GM21717 (cell line): ENCODE results near the gene LCOR.
"Not testable (repeated sequence)": the region's sequence is repeated elsewhere in the genome, so short reads cannot be mapped to it uniquely, and the experiment has no call there.

ENCODE experiments used
- ATAC-seq: cut with Tn5 transposase; IDR thresholded peaks from one replicate; pipeline ENCODE4 v1.9.1; 2021; ENCODE audit warnings: mild to moderate bottlenecking, moderate library complexity; ENCODE audit not compliant: unreplicated experiment

LCOR gene

DNA sequence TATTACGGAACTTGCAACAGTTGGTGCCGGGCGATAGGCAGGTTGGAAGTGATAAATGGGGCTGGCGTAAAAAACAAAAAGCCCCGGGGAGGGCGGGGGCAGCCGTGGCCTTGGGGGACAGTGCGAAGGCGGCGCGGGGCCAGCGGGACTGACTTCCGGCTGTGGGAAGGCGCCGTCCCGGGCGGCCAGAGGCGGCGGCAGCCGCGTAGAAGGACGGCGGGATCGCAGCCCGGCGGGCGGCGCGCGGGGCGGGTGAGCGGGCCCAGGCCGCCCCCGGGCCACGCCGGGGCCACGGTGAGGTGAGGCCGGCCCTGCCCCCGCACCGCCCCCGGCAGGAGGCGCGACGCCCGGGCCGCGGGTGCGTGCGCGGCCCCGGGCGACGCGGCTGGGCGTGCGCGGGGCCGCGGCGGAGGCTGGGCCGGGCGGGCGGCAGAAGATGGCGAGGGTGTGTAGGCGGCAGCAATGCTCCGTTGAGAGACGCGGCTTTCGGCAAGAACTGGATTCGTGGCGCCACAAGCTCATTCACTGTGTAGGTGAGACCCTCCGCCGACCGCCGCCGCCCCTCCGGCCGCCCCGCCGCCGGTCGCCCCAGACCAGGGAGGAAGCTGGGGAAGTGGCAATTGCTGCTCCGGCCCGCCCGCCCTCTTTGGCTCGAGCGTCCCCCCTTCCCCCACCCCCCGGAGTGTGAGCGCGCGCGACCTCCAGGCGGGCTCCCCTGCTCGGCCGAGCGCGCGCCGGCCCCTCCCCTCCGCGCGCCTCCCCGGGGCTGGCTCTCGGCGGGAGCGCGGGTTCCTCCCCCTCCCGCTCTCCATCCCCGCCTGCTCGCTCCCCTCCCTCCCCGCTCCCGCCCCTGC, at the start of gene LCOR:
Gene LCOR, plus strand, starts transcription at position 432 of the 854 bp plus-strand sequence. CDS start 116,760 bp downstream, outside the sequence.
- ATAC-seq: peak; percentile 64

DNA sequence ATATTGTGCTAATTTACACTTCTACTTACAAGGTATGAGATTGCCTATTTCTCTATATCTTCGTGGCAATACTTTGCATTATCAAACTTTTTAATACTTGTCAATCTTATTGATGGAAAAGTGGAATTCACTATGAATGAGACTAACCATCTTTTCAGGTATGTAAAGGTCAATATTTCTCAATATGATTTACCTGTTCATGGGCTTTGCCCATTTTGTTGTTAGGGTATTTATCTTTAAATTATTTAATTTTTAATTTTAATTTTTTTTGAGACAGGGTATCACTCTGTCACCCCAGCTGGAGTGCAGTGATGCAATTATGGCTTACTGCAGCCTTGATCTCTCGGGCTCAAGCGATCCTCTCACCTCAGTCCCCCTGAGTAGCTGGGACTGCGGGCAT, 47.8 kb upstream of the LCOR start:
- no peak for ATAC-seq

DNA sequence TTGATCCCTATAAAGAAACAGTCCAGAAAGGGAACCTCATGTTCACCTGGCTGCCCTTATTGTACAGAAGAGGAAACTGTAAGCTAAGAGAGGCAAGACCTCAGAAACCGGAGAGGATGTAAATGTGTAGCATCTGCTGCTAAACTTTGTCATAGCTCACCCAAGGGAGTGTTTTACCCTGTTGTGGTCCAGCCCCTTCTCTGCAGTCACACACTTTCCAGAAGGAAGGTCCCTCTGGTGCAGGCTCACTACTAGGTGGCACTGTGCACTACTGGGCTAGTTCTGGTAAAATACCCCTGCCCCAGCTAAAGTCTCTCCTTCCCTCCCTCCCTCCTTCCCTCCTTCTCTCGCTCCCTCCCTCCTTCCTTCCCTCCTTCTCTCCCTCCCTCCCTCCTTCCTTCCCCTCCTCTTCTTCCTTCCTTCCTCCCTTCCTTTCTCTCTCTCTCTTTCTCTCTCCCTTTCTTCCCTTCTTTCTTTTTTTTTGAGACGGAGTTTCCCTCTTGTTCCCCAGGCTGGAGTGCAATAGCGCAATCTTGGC, 42.5 kb upstream of the LCOR start:
- peak; percentile 94 for ATAC-seq

DNA sequence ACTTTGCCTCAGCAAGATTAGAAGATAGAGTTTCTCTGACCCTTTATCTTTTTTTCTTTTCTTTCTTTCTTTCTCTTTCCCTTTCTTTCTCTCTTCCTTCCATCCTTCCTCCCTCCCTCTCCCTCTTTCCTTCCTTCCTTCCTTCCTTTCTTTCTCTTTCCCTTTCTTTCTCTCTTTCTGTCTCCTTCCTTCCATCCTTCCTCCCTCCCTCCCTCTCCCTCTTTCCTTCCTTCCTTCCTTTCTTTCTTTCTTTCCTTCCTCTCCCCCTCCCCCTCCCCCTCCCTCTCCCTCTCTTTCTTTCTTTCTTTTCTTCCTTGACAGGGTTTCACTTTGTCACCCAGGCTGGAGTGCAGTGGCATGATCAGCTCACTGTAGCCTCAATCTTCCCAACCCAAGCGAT, 40.2 kb upstream of the LCOR start:
- ATAC-seq: no peak

DNA sequence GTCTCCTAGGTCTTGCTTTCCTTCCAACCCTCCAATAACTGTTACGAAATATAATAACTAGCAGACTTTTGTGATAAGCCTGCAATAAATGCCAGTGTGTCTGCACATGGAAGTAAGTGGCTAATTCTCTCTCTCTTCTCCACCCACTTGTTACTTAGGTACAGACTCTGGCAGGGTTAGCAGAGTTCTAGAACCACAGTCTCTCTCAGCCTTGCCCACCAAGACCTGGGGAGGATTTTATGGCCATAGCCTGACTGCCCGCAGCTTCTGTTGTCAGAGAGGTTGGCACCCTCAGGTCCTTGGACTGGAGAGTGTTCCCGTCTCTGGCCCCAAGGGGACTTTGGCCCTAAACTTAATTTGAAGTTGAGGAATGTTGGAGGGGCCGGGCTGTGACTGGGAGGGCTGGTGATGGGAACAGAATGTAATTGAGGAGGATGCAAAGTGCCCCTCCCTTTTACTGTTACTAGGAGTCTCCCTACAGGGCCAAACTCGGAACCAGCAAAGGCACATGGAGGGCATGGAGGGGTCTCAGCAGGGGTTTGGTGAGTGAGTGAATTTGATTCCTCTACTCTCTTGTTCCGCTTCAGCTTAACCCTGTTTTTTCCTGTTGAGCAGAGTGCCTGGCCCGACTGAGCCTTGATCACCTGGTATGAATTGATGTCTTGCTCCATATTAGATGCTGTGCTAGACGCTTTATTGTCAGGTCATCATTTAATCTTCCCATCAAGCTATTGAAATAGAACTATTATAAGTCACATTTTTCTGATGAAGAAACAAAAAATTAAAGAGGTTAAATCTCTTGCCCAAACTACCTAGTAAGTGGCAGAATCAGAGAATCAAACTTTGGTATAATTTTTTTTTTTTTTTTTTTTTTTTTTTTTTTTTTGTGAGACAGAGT, 37.0 kb upstream of the LCOR start:
- no peak for ATAC-seq

DNA sequence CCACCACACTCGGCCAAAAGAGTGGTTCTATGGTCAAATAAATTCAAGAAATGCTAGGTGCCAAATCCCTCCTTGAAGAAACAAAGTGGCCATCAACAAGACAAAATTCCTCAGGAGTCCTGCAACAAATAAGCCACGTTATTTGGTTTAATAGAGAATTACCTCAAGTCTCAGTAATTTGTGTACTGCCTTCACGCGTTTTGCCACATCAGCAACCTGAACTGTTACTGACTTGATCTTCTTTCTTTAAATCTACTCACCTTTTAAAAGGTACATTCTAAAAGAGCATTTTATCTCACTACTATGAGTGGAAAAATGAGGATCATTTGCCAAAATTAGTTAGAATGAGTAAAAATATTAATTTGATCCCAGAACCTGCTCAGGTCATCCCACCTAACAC, 34.6 kb upstream of the LCOR start:
- ATAC-seq: no peak

DNA sequence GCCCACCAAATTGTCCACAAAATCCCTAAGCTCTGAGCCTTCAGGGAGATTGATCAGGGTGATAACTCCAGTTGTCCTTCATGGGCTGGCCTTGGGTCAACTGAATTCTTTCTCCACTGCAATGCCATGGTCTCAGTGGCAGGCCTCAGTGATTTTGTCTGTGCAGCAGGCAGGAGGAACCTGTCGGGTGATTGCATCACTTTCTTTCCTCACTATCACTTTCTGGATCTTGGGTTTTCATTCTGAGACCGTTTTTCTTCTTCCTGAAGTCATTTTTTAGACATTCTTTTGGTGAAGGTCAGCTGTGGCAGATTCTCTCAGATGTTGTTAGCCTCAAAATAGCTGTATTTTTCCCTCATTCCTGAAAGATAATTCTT, 28.8 kb upstream of the LCOR start:
- no peak for ATAC-seq

DNA sequence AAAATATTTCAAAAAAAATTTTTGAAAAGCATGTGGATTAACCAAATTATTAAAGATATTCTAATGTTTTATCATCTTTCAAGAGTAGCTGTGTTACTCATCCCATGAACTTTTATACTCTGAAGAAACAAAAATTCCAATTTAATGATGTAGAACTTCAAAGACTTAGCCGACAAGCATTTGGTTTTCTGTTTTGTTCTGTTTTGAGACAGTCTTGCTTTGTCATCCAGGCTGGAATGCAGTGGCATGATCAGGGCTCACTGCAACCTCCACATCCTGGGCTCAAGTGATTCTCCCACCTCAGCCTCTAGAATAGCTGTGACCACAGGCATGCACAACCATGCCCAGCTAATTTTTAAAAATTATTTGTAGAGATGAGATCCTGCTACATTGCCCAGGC, 17.8 kb upstream of the LCOR start:
- no peak for ATAC-seq

DNA sequence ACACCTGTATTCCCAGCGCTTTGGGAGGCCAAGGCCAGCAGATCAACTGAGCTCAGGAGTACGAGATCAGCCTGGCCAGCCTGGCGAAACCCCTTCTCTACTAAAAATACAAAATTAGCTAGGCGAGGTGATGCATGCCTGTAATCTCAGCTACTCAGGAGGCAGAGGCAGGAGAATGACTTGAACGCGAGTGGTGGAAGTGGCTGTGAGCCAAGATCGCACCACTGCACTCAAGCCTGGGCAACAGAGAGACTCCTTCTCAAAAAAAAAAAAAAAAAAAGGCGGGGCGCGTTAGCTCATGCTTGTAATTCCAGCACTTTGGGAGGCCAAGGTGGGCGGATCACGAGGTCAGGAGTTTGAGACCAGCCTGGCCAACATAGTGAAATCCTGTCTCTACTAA, 13.1 kb upstream of the LCOR start:
- ATAC-seq: not testable (repeated sequence)

DNA sequence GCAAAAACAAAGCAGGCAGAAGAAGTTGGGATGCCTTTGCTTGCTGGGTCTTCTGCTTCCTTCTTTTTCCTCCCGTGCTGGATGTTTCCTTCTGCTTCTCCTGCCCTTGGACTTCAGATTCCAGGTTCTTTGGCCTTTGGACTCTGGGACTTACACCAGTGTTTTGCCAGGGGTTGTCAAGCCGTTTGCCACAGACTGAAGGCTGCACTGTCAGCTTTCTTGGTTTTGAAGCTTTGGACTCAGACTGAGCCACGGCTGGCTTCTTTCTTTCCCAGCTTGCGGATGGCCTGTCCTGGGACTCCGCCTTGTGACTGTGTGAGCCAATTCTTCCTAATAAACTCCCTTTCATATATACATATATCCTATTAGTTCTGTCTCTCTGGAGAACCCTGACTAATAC, 11.3 kb upstream of the LCOR start:
- no peak for ATAC-seq

DNA sequence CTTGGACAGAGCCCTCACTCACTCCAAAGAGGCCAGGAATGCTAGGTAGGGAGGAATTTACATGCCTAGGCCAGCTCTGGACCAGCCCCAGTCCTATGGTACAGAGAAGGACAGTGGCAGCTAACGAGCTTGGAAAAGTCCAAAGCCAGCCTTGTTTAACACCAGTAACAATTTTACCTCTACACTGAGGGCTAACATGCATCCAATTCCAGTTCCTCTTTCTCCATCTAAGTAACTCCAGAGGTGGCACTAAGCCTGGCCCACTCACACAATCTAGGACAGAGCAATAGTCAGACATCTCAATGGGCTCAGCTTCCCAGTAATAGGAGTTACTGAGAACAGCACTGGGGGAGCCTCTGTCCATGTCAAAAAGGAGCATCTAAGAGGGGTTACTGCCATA, 5.7 kb upstream of the LCOR start:
- no peak for ATAC-seq

DNA sequence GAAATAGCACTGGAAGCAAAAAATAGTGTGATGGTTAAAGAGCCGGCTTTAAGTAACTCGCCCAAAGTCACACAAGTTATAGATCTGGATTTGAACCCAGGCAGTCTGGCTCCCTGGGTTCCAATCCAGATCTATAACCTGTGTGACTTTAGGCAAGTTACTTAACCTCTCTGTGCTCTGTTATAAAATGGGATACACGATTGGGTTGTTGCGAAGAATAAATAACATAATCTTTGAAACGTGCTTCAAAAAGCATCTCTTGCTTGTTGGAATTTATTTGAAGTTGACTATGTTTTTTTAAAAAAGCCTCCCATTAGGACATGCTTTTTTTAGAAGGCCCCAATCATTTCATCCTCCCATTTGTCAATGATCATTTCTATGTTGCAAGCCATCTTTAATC, 3.5 kb upstream of the LCOR start:
- ATAC-seq: no peak

DNA sequence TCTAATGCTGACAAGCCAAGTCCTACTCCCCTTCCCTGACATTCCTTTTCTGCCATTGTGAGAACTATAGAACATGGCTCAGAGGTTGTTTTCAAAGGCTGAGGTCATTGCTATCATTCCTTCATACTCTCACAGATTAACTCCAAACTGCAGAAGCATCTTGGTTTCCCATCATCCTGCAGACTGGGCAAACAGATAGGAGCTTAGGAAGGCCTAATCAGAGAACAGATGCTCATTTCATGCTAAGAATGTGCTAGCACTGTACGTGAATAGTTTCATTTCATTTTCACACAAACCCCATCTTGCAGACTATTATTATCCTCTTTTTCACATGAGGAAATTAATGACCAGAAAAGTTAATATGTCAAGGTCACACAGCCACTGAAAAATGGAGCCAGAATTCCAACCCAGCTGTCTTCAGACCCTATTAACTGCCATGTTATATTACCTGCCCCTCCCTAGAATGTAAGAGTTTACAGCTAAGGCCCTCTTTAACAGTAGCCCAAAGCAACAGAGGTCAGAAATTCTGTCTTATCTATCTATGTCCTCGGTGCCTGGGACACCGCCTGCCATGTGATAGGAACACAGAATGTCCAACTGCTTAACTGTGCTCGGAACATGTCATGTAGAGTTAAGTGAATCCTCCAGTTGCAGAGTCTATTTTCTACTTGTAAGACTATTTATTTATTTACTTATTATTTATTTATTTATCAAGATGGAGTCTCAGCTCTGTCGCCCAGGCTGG, 2.9 kb upstream of the LCOR start:
- no peak for ATAC-seq

DNA sequence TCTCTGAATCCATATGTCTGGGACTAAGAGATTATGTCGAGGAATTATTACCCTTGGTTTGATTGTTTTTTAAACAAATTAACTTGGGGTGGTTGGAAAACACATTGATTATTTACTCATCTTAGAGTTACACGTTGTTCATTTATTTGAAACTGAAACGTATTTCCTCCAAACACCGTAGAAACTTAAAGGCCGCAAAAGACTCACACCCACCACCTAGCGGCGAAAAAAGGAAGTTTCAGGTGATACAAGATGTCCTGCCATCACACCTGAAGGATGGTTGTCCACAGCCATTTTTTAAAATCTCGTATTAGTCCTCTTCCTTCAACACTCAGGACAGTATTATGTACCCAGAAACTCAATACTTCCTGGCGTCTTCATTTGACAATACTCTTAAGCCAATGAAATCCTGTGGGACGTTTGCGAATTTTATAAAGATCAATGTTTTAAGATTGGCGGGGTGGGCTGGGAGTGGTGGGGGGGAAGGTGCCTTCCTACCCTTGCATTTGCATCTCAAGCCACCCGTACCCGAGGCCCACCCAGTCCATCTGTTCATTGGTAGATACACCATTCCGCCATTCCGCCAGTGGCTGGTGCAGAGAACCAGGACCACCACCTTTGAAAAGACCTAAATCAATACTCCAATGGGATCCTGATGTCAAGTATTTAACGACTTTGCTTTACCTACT, 1.4 kb upstream of the LCOR start:
- no peak for ATAC-seq

DNA sequence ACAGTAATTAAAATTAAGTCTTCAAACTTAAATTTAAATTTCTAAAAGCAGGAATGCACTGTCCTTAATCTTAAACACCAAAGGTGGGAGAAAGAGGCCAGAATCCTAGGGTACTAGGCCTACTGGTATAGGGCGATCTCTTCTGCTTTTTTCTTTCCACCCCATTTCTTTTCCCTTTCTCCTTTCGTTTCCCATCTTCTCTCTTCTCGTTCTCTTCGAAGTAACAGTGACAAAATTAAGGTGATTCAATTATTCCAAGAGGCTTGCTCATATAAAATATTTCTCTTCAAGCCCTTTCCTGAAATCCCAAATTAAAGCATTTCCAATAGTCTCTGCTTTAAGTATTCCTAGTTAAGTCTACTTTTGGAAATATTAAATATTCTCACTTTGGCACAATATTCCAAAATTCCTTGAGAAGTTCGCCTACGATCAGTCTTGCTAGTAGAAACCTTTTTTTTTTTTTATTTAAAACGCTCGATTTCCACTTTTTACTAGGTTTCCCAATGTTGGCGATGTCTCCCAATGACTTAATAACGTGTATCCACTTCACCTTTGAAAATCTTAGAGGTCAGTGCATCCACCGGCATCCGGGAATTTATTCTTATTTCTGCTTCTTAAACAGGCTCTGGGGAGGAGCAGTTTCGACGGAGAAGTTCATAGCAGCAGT, 765 bp upstream of the LCOR start:
- no peak for ATAC-seq

DNA sequence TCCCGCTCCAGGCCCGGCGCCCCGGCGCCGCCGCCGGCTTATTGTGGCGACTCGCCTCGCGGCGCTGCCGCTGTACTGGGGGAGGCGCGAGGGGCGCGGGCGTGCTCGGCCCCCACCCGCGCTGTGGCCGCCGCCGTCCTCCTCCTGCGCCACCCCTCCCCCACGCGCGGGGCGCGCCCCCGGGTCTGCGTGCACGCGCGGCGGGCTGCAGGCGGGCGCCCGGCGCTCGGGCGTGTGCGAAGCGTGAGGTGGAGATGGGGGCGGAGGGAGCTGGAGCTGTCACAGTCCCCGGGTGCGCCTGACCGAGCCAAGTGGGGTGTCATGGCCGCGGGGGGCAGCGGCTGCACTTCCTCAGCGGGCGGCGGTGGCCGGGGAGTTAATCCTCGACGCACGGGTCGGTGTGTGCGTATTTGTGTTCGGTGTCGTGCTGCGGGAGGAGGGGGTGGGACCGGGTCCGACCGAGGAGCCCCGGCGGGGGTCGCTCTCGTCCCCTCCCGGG, 672 bp downstream of the LCOR start:
- peak; percentile 50 for ATAC-seq

DNA sequence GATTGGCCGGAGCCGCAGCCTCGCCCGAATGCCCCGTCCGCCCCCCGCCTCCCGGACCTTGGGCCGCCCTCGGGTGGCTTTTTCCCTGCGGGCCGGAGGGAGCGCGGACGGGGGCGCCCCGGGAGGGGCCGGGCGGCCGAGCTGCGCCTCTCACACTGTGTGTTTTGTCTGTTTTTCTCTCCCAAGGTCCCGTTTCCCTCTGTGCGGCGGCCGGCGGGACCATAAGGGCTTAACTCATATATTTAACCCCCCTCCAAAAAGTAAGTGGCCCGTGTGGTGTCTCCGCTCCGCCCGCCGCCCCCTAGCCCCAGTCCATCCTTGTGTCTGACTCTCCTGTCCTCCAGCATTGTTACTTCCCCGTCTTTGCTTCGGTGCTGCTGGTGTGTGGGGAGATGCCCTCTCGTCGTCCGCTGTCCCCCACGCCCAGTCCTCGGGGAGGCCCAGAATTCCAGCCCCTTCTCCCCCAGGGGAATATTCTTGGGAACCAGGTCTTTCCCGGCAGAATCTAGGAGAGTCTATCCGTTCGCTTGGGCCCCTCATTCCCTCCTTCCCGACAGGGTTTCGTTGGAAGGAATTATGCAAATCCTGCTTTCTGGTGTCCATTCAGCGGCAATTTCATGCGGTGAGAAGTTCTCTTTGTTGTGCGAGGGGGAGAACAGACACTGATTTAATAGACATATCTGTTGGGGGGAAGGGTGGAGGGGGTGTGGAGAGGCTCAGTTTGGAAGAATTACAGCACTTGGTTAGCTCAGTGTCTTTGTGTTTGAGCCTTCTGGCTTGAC, 1.3 kb downstream of the LCOR start:
- ATAC-seq: peak; percentile 6

DNA sequence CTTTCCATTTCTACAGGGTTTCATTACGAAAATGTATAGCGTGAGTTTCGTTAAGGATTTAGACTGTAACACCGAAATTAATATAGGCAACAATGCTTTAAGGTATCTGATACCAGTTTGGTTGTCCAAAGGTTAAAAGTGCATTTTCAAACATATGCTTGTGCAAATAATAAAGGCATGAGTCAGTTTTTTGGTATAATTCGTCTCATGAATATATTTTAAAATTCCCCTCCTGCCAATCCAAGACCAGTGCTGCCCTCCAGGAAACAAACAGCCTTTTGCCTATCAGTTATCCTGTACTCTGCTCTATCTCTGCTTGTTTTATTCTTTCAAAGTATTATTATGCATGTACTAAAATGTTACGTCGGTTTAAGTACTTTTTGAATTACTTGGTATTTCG, 2.0 kb downstream of the LCOR start:
- ATAC-seq: no peak

DNA sequence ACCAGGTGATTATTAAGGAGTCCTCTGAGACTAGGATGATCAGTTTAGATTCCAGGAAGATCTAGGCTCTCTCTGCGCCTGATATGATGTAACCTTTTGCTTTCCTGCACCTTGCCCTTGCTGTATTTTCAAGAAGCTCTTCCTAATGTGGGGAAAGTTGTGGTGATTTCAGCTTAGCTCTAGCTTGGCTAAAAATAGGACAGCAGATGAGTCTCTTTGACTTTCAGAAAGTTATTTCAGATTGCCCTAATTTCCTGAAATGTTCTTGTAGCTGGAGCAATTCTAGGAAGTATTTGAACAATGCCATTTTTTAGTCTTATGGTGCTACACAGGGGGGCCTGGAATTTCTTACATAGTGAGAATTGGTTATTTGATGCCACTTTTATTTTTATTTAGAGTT, 3.8 kb downstream of the LCOR start:
- no peak for ATAC-seq
